ENCODE measurements around the gene SYCP2. TPM values are rescaled to one million over a fixed set of nuclear protein-coding genes. Genes with fewer than 3 reads are reported as not detected.
A peak's percentile ranks its signal among the peaks of the same experiment; 100 is the strongest.

Gene SYCP2
- total RNA-seq, 1 donor from 2014 or later = 1.9 TPM

- H3K4me1 ChIP-seq = peaks cover 13% of the 10 kb centered on the region
- H3K27ac ChIP-seq = no peak overlapping the region
- peaks cover 41% of the 10 kb centered on the region for H3K36me3 ChIP-seq
- DNase-seq = no peak
- no peaks in the 10 kb centered on the region for H3K27me3 ChIP-seq
- H3K4me3 ChIP-seq = no peak overlapping the region
- no peak for TF ChIP-seq CTCF (IDR thresholded peaks at IDR 0.05)
- intact Hi-C loops (cut with DNase I) = no loop called here
- no peaks in the 10 kb centered on the region for H3K9me3 ChIP-seq
- no peak for ATAC-seq
Measured at GRCh38 chr20:59947376-59947775, 13.9 kb upstream of the SYCP2 start.

- no peaks in the 10 kb centered on the region for H3K9me3 ChIP-seq
- no peaks in the 10 kb centered on the region for H3K27me3 ChIP-seq
- H3K36me3 ChIP-seq = peaks cover 36% of the 10 kb centered on the region
- H3K27ac ChIP-seq = no peak overlapping the region
- ATAC-seq (no peak), DNase-seq (no peak)
- TF ChIP-seq CTCF (IDR thresholded peaks at IDR 0.05) = no peak
- no peak overlapping the region for H3K4me3 ChIP-seq
- intact Hi-C loops (cut with DNase I) = no loop called here
- H3K4me1 ChIP-seq = peaks cover 28% of the 10 kb centered on the region
Measured at GRCh38 chr20:59945731-59946130, 12.3 kb upstream of the SYCP2 start.

- DNase-seq = no peak
- peaks cover 35% of the 10 kb centered on the region for H3K36me3 ChIP-seq
- TF ChIP-seq CTCF (IDR thresholded peaks at IDR 0.05) = no peak
- H3K27ac ChIP-seq = no peak overlapping the region
- intact Hi-C loops (cut with DNase I) = no loop called here
- no peaks in the 10 kb centered on the region for H3K27me3 ChIP-seq
- H3K4me1 ChIP-seq = peaks cover 28% of the 10 kb centered on the region
- H3K4me3 ChIP-seq = no peak overlapping the region
- ATAC-seq = no peak
- H3K9me3 ChIP-seq = no peaks in the 10 kb centered on the region
Measured at GRCh38 chr20:59945175-59945574, 11.7 kb upstream of the SYCP2 start.

GRCh38 chr20:59944726-59945125, 11.3 kb upstream of the SYCP2 start:
- Histone ChIP-seq H3K4me3 (no peak overlapping the region), H3K27ac (no peak overlapping the region), H3K4me1 (peaks cover 28% of the 10 kb centered on the region), H3K9me3 (no peaks in the 10 kb centered on the region), H3K27me3 (no peaks in the 10 kb centered on the region), H3K36me3 (peaks cover 35% of the 10 kb centered on the region)
- ATAC-seq (no peak), DNase-seq (no peak)
- no peak for TF ChIP-seq CTCF (IDR thresholded peaks at IDR 0.05)
- intact Hi-C loops (cut with DNase I) = no loop called here

- ATAC-seq = no peak
- no peaks in the 10 kb centered on the region for H3K27me3 ChIP-seq
- H3K4me1 ChIP-seq = peaks cover 37% of the 10 kb centered on the region
- no peak for DNase-seq
- H3K36me3 ChIP-seq = peaks cover 35% of the 10 kb centered on the region
- intact Hi-C loops (cut with DNase I) = no loop called here
- TF ChIP-seq CTCF (IDR thresholded peaks at IDR 0.05) = no peak
- H3K9me3 ChIP-seq = no peaks in the 10 kb centered on the region
- no peak overlapping the region for H3K4me3 ChIP-seq
- peak overlapping the region; percentile 99 for H3K27ac ChIP-seq
Measured at GRCh38 chr20:59942245-59942644, 8.8 kb upstream of the SYCP2 start.

- Histone ChIP-seq H3K27ac (peak overlapping the region; percentile 99), H3K4me1 (peaks cover 46% of the 10 kb centered on the region), H3K36me3 (peaks cover 35% of the 10 kb centered on the region), H3K4me3 (peak overlapping the region; percentile 87), H3K27me3 (no peaks in the 10 kb centered on the region), H3K9me3 (no peaks in the 10 kb centered on the region)
- TF ChIP-seq CTCF (IDR thresholded peaks at IDR 0.05) = no peak
- DNase-seq (no peak), ATAC-seq (no peak)
- intact Hi-C loops (cut with DNase I) = no loop called here
Measured at GRCh38 chr20:59940956-59941294, 7.5 kb upstream of the SYCP2 start.
